ENCODE measurements around the gene PIH1D1.

- TF ChIP-seq CTCF (IDR thresholded peaks at IDR 0.05; ENCODE audit: low read depth, low read length, poor library complexity, severe bottlenecking): no peak
- TF ChIP-seq EZH2phosphoT487 (IDR thresholded peaks at IDR 0.05; ENCODE audit: borderline replicate concordance, low read length): no peak
Measured at GRCh38 chr19:49411681-49412326, 39.8 kb downstream of the PIH1D1 start.
